ENCODE data around the gene KRT86. TPM values are rescaled to one million over a fixed set of nuclear protein-coding genes. Genes with fewer than 3 reads are reported as not detected.

Gene KRT86
- total RNA-seq, 1 donor from 2014 or later = not detected

GRCh38 chr12:52234223-52234810 lies 40.1 kb upstream of the KRT86 start:
- Histone ChIP-seq H3K79me2 (ENCODE audit: low read depth) (no peaks in the 10 kb centered on the region), H3F3A (ENCODE audit: low read depth) (peaks cover 6% of the 10 kb centered on the region), H4K20me1 (ENCODE audit: low read depth) (no peaks in the 10 kb centered on the region), H3K4me2 (no peak overlapping the region), H3K9ac (no peak overlapping the region), H3K9me3 (ENCODE audit: low read depth) (no peaks in the 10 kb centered on the region), H3K4me3 (no peak overlapping the region), H3K36me3 (no peaks in the 10 kb centered on the region), H3K4me1 (peaks cover 12% of the 10 kb centered on the region), H2AFZ (replicated peaks) (no peak overlapping the region), H3K27ac (no peak overlapping the region), H3K27me3 (peaks cover 56% of the 10 kb centered on the region)
- no peaks in the 10 kb centered on the region for H3K36me3 Mint-ChIP-seq
- H3K4me1 Mint-ChIP-seq = peaks cover 46% of the 10 kb centered on the region
- TF ChIP-seq EZH2 (IDR thresholded peaks at IDR 0.05) (no peak), EZH2phosphoT487 (IDR thresholded peaks at IDR 0.05) (no peak), CTCF (IDR thresholded peaks at IDR 0.05) (no peak)
- no peak overlapping the region for H3K27ac Mint-ChIP-seq
- H3K4me3 Mint-ChIP-seq = no peak overlapping the region
- no peak for DNase-seq (ENCODE audit: low spot score)
- peaks cover 30% of the 10 kb centered on the region for H3K27me3 Mint-ChIP-seq (ENCODE audit: insufficient read depth, low read depth)
- H3K9me3 Mint-ChIP-seq = no peaks in the 10 kb centered on the region

GRCh38 chr12:52235001-52235764 lies 39.3 kb upstream of the KRT86 start:
- H3K27me3 ChIP-seq = peaks cover 55% of the 10 kb centered on the region
- H3K4me3 Mint-ChIP-seq = peak overlapping the region; percentile 9

GRCh38 chr12:52235822-52236361 lies 38.6 kb upstream of the KRT86 start:
- Mint-ChIP-seq H3K9me3 (no peaks in the 10 kb centered on the region), H3K27me3 (ENCODE audit: insufficient read depth, low read depth) (peaks cover 28% of the 10 kb centered on the region), H3K4me3 (peak overlapping the region; percentile 9), H3K27ac (no peak overlapping the region), H3K4me1 (peaks cover 47% of the 10 kb centered on the region), H3K36me3 (no peaks in the 10 kb centered on the region)
- Histone ChIP-seq H4K20me1 (ENCODE audit: low read depth) (no peaks in the 10 kb centered on the region), H3K36me3 (no peaks in the 10 kb centered on the region), H3K9ac (no peak overlapping the region), H3K27me3 (peaks cover 48% of the 10 kb centered on the region), H3K79me2 (ENCODE audit: low read depth) (no peaks in the 10 kb centered on the region), H3K27ac (no peak overlapping the region), H3K4me1 (peaks cover 12% of the 10 kb centered on the region), H2AFZ (replicated peaks) (no peak overlapping the region), H3K9me3 (ENCODE audit: low read depth) (no peaks in the 10 kb centered on the region), H3K4me2 (no peak overlapping the region), H3K4me3 (no peak overlapping the region), H3F3A (ENCODE audit: low read depth) (peaks cover 6% of the 10 kb centered on the region)
- TF ChIP-seq CTCF (IDR thresholded peaks at IDR 0.05) = no peak
- TF ChIP-seq EZH2 (IDR thresholded peaks at IDR 0.05) = no peak
- TF ChIP-seq EZH2phosphoT487 (IDR thresholded peaks at IDR 0.05) = no peak
- DNase-seq (ENCODE audit: low spot score) = no peak

More at GRCh38 chr12:52235001-52235764, 39.3 kb upstream of the KRT86 start:
- Histone ChIP-seq H3K27ac (no peak overlapping the region), H3K9me3 (ENCODE audit: low read depth) (no peaks in the 10 kb centered on the region), H3K79me2 (ENCODE audit: low read depth) (no peaks in the 10 kb centered on the region), H3K9ac (no peak overlapping the region), H3K4me2 (no peak overlapping the region), H3K4me1 (peaks cover 12% of the 10 kb centered on the region), H2AFZ (replicated peaks) (no peak overlapping the region), H4K20me1 (ENCODE audit: low read depth) (no peaks in the 10 kb centered on the region), H3F3A (ENCODE audit: low read depth) (peaks cover 6% of the 10 kb centered on the region), H3K36me3 (no peaks in the 10 kb centered on the region), H3K4me3 (no peak overlapping the region)
- Mint-ChIP-seq H3K27me3 (ENCODE audit: insufficient read depth, low read depth) (peaks cover 31% of the 10 kb centered on the region), H3K9me3 (no peaks in the 10 kb centered on the region), H3K36me3 (no peaks in the 10 kb centered on the region), H3K27ac (no peak overlapping the region), H3K4me1 (peaks cover 47% of the 10 kb centered on the region)
- TF ChIP-seq EZH2phosphoT487 (IDR thresholded peaks at IDR 0.05) (no peak), CTCF (IDR thresholded peaks at IDR 0.05) (no peak), EZH2 (IDR thresholded peaks at IDR 0.05) (no peak)
- DNase-seq (ENCODE audit: low spot score) = no peak
